ENCODE data around the gene MFAP1. TPM values are rescaled to one million over a fixed set of nuclear protein-coding genes. Genes with fewer than 3 reads are reported as not detected.
"Not testable (repeated sequence)": the region's sequence is repeated elsewhere in the genome, so short reads cannot be mapped to it uniquely, and the experiment has no call there.

Gene MFAP1
- 21.9 TPM for total RNA-seq

- peaks cover 0 to 2% (median 0%) of the 10 kb centered on the region in 3 donors for H3K36me3 ChIP-seq (ENCODE audit: control insufficient read depth in 3 of 3, insufficient read depth in 3 of 3, low read length in 3 of 3)
- peaks cover 12 to 19% (median 12%) of the 10 kb centered on the region in 3 donors for H3K4me1 ChIP-seq (ENCODE audit: control insufficient read depth in 3 of 3, insufficient read depth in 3 of 3, low read length in 3 of 3)
- H3K9me3 ChIP-seq (ENCODE audit: control insufficient read depth in 3 of 3, low read length in 3 of 3), result no peaks in the 10 kb centered on the region
Measured at GRCh38 chr15:43824302-43825246, at the start of gene MFAP1. TSS of gene MFAP1 (minus strand) at chr15:43824690. CDS start at chr15:43824569, 121 bp downstream.

GRCh38 chr15:43873651-43874050, 49.2 kb upstream of the MFAP1 start:
- H3K36me3 ChIP-seq (ENCODE audit: control insufficient read depth in 3 of 3, insufficient read depth in 3 of 3, low read length in 3 of 3), result peaks cover 0 to 2% (median 0%) of the 10 kb centered on the region in 3 donors
- H3K9me3 ChIP-seq (ENCODE audit: control insufficient read depth in 3 of 3, low read length in 3 of 3), result no peaks in the 10 kb centered on the region
- no peak overlapping the region for H3K9ac ChIP-seq (ENCODE audit: low read depth in 1 of 3, low read length in 3 of 3)
- H3K27me3 ChIP-seq (ENCODE audit: control insufficient read depth in 3 of 3, insufficient read depth in 3 of 3, low read length in 3 of 3), result no peaks in the 10 kb centered on the region
- H3K4me3 ChIP-seq (ENCODE audit: low read length in 3 of 3), result no peak overlapping the region
- no peak overlapping the region for H3K27ac ChIP-seq (ENCODE audit: low read depth, low read length)
- H3K4me1 ChIP-seq (ENCODE audit: control insufficient read depth in 3 of 3, insufficient read depth in 3 of 3, low read length in 3 of 3), result no peaks in the 10 kb centered on the region

More at GRCh38 chr15:43824302-43825246, at the start of gene MFAP1:
- H3K4me3 ChIP-seq (ENCODE audit: low read length in 3 of 3), result peak within 1 kb of the TSS; percentile 89 to 100 (median 100)
- H3K9ac ChIP-seq (ENCODE audit: low read depth in 1 of 3, low read length in 3 of 3), result peak within 1 kb of the TSS; percentile 88 to 96 (median 94)
- peak within 1 kb of the TSS; percentile 85 for H3K27ac ChIP-seq (ENCODE audit: low read depth, low read length)
- peaks cover 0 to 3% (median 0%) of the 10 kb centered on the region in 3 donors for H3K27me3 ChIP-seq (ENCODE audit: control insufficient read depth in 3 of 3, insufficient read depth in 3 of 3, low read length in 3 of 3)

GRCh38 chr15:43872416-43873020, 48.0 kb upstream of the MFAP1 start:
- Histone ChIP-seq H3K36me3 (ENCODE audit: control insufficient read depth in 3 of 3, insufficient read depth in 3 of 3, low read length in 3 of 3) (peaks cover 0 to 2% (median 0%) of the 10 kb centered on the region in 3 donors), H3K9ac (ENCODE audit: low read depth in 1 of 3, low read length in 3 of 3) (no peak overlapping the region), H3K4me1 (ENCODE audit: control insufficient read depth in 3 of 3, insufficient read depth in 3 of 3, low read length in 3 of 3) (no peaks in the 10 kb centered on the region), H3K27me3 (ENCODE audit: control insufficient read depth in 3 of 3, insufficient read depth in 3 of 3, low read length in 3 of 3) (no peaks in the 10 kb centered on the region), H3K4me3 (ENCODE audit: low read length in 3 of 3) (no peak overlapping the region), H3K27ac (ENCODE audit: low read depth, low read length) (no peak overlapping the region), H3K9me3 (ENCODE audit: control insufficient read depth in 3 of 3, low read length in 3 of 3) (no peaks in the 10 kb centered on the region)

GRCh38 chr15:43871835-43872234, 47.3 kb upstream of the MFAP1 start:
- no peaks in the 10 kb centered on the region for H3K27me3 ChIP-seq (ENCODE audit: control insufficient read depth in 3 of 3, insufficient read depth in 3 of 3, low read length in 3 of 3)
- no peaks in the 10 kb centered on the region for H3K4me1 ChIP-seq (ENCODE audit: control insufficient read depth in 3 of 3, insufficient read depth in 3 of 3, low read length in 3 of 3)
- no peak overlapping the region for H3K9ac ChIP-seq (ENCODE audit: low read depth in 1 of 3, low read length in 3 of 3)
- no peaks in the 10 kb centered on the region for H3K9me3 ChIP-seq (ENCODE audit: control insufficient read depth in 3 of 3, low read length in 3 of 3)
- H3K27ac ChIP-seq (ENCODE audit: low read depth, low read length), result no peak overlapping the region
- peaks cover 0 to 2% (median 0%) of the 10 kb centered on the region in 3 donors for H3K36me3 ChIP-seq (ENCODE audit: control insufficient read depth in 3 of 3, insufficient read depth in 3 of 3, low read length in 3 of 3)
- no peak overlapping the region for H3K4me3 ChIP-seq (ENCODE audit: low read length in 3 of 3)

- H3K9ac ChIP-seq (ENCODE audit: low read depth in 1 of 3, low read length in 3 of 3), result no peak overlapping the region
- H3K36me3 ChIP-seq (ENCODE audit: control insufficient read depth in 3 of 3, insufficient read depth in 3 of 3, low read length in 3 of 3), result no peaks in the 10 kb centered on the region
- no peaks in the 10 kb centered on the region for H3K27me3 ChIP-seq (ENCODE audit: control insufficient read depth in 3 of 3, insufficient read depth in 3 of 3, low read length in 3 of 3)
Measured at GRCh38 chr15:43868406-43868805, 43.9 kb upstream of the MFAP1 start.

GRCh38 chr15:43867096-43867495, 42.6 kb upstream of the MFAP1 start:
- Histone ChIP-seq H3K4me1 (ENCODE audit: control insufficient read depth in 3 of 3, insufficient read depth in 3 of 3, low read length in 3 of 3) (no peaks in the 10 kb centered on the region), H3K27me3 (ENCODE audit: control insufficient read depth in 3 of 3, insufficient read depth in 3 of 3, low read length in 3 of 3) (no peaks in the 10 kb centered on the region), H3K36me3 (ENCODE audit: control insufficient read depth in 3 of 3, insufficient read depth in 3 of 3, low read length in 3 of 3) (no peaks in the 10 kb centered on the region), H3K9me3 (ENCODE audit: control insufficient read depth in 3 of 3, low read length in 3 of 3) (no peaks in the 10 kb centered on the region), H3K9ac (ENCODE audit: low read depth in 1 of 3, low read length in 3 of 3) (no peak overlapping the region), H3K4me3 (ENCODE audit: low read length in 3 of 3) (no peak overlapping the region), H3K27ac (ENCODE audit: low read depth, low read length) (no peak overlapping the region)

More at GRCh38 chr15:43868406-43868805, 43.9 kb upstream of the MFAP1 start:
- Histone ChIP-seq H3K4me1 (ENCODE audit: control insufficient read depth in 3 of 3, insufficient read depth in 3 of 3, low read length in 3 of 3) (no peaks in the 10 kb centered on the region), H3K9me3 (ENCODE audit: control insufficient read depth in 3 of 3, low read length in 3 of 3) (no peaks in the 10 kb centered on the region), H3K4me3 (ENCODE audit: low read length in 3 of 3) (no peak overlapping the region), H3K27ac (ENCODE audit: low read depth, low read length) (no peak overlapping the region)

- not testable (repeated sequence) for H3K27me3 ChIP-seq (ENCODE audit: control insufficient read depth in 3 of 3, insufficient read depth in 3 of 3, low read length in 3 of 3); H3K9ac ChIP-seq (ENCODE audit: low read depth in 1 of 3, low read length in 3 of 3); H3K4me1 ChIP-seq (ENCODE audit: control insufficient read depth in 3 of 3, insufficient read depth in 3 of 3, low read length in 3 of 3); H3K27ac ChIP-seq (ENCODE audit: low read depth, low read length); H3K4me3 ChIP-seq (ENCODE audit: low read length in 3 of 3); H3K36me3 ChIP-seq (ENCODE audit: control insufficient read depth in 3 of 3, insufficient read depth in 3 of 3, low read length in 3 of 3); H3K9me3 ChIP-seq (ENCODE audit: control insufficient read depth in 3 of 3, low read length in 3 of 3)
Measured at GRCh38 chr15:43866636-43867035, 42.1 kb upstream of the MFAP1 start.

GRCh38 chr15:43859546-43859945, 35.1 kb upstream of the MFAP1 start:
- H3K4me3 ChIP-seq (ENCODE audit: low read length in 3 of 3), result no peak overlapping the region
- peaks cover 0 to 3% (median 0%) of the 10 kb centered on the region in 3 donors for H3K36me3 ChIP-seq (ENCODE audit: control insufficient read depth in 3 of 3, insufficient read depth in 3 of 3, low read length in 3 of 3)
- H3K27ac ChIP-seq (ENCODE audit: low read depth, low read length), result no peak overlapping the region
- no peak overlapping the region for H3K9ac ChIP-seq (ENCODE audit: low read depth in 1 of 3, low read length in 3 of 3)
- H3K27me3 ChIP-seq (ENCODE audit: control insufficient read depth in 3 of 3, insufficient read depth in 3 of 3, low read length in 3 of 3), result no peaks in the 10 kb centered on the region
- H3K9me3 ChIP-seq (ENCODE audit: control insufficient read depth in 3 of 3, low read length in 3 of 3), result no peaks in the 10 kb centered on the region
- H3K4me1 ChIP-seq (ENCODE audit: control insufficient read depth in 3 of 3, insufficient read depth in 3 of 3, low read length in 3 of 3), result no peaks in the 10 kb centered on the region

- Histone ChIP-seq H3K36me3 (ENCODE audit: control insufficient read depth in 3 of 3, insufficient read depth in 3 of 3, low read length in 3 of 3) (peaks cover 0 to 3% (median 0%) of the 10 kb centered on the region in 3 donors), H3K9me3 (ENCODE audit: control insufficient read depth in 3 of 3, low read length in 3 of 3) (no peaks in the 10 kb centered on the region), H3K27ac (ENCODE audit: low read depth, low read length) (no peak overlapping the region), H3K4me1 (ENCODE audit: control insufficient read depth in 3 of 3, insufficient read depth in 3 of 3, low read length in 3 of 3) (no peaks in the 10 kb centered on the region), H3K9ac (ENCODE audit: low read depth in 1 of 3, low read length in 3 of 3) (no peak overlapping the region), H3K27me3 (ENCODE audit: control insufficient read depth in 3 of 3, insufficient read depth in 3 of 3, low read length in 3 of 3) (no peaks in the 10 kb centered on the region), H3K4me3 (ENCODE audit: low read length in 3 of 3) (no peak overlapping the region)
Measured at GRCh38 chr15:43854801-43855200, 30.3 kb upstream of the MFAP1 start.

GRCh38 chr15:43852607-43853006, 28.1 kb upstream of the MFAP1 start:
- Histone ChIP-seq H3K36me3 (ENCODE audit: control insufficient read depth in 3 of 3, insufficient read depth in 3 of 3, low read length in 3 of 3) (no peaks in the 10 kb centered on the region), H3K9me3 (ENCODE audit: control insufficient read depth in 3 of 3, low read length in 3 of 3) (no peaks in the 10 kb centered on the region), H3K27me3 (ENCODE audit: control insufficient read depth in 3 of 3, insufficient read depth in 3 of 3, low read length in 3 of 3) (no peaks in the 10 kb centered on the region)

More at GRCh38 chr15:43852607-43853006, 28.1 kb upstream of the MFAP1 start:
- no peak overlapping the region for H3K27ac ChIP-seq (ENCODE audit: low read depth, low read length)
- H3K9ac ChIP-seq (ENCODE audit: low read depth in 1 of 3, low read length in 3 of 3), result no peak overlapping the region
- no peaks in the 10 kb centered on the region for H3K4me1 ChIP-seq (ENCODE audit: control insufficient read depth in 3 of 3, insufficient read depth in 3 of 3, low read length in 3 of 3)
- H3K4me3 ChIP-seq (ENCODE audit: low read length in 3 of 3), result no peak overlapping the region
